Endodermal cell (in vitro differentiated cells): ENCODE results near the gene CES3. TPM values are rescaled to one million over a fixed set of nuclear protein-coding genes. Genes with fewer than 3 reads are reported as not detected.
A peak's percentile ranks its signal among the peaks of the same experiment; 100 is the strongest.

Source experiments
- DNase-seq: peaks from one replicate; pipeline ENCODE4 v3.0.0-alpha.2; 2017
- H3K27ac ChIP-seq: 2 replicates; pipeline ENCODE4 v1.5.1; 2013; ENCODE audit warnings: mild to moderate bottlenecking, low read depth, low read length, moderate library complexity
- H3K27me3 ChIP-seq: 2 replicates; pipeline ENCODE4 v1.6.1; 2013; ENCODE audit warnings: mild to moderate bottlenecking, low read length, moderate library complexity; ENCODE audit not compliant: insufficient read depth, control insufficient read depth, poor library complexity, severe bottlenecking
- H3K36me3 ChIP-seq: 2 replicates; pipeline ENCODE4 v1.7.0; 2013; ENCODE audit warnings: mild to moderate bottlenecking, low read length, moderate library complexity; ENCODE audit not compliant: control insufficient read depth, insufficient read depth
- H3K4me1 ChIP-seq: one replicate; pipeline ENCODE4 v1.7.0; 2013; ENCODE audit warnings: low read length; ENCODE audit not compliant: control insufficient read depth, insufficient read depth
- H3K4me3 ChIP-seq: 2 replicates; pipeline ENCODE4 v1.5.1; 2013; ENCODE audit warnings: mild to moderate bottlenecking, low read length, moderate library complexity
- H3K9ac ChIP-seq: 2 replicates; pipeline ENCODE4 v1.6.1; 2013; ENCODE audit warnings: mild to moderate bottlenecking, low read length, moderate library complexity; ENCODE audit not compliant: poor library complexity, severe bottlenecking; ENCODE audit errors: extremely low read depth
- H3K9me3 ChIP-seq: 2 replicates; pipeline ENCODE4 v1.6.1; 2013; ENCODE audit warnings: mild to moderate bottlenecking, low read length, moderate library complexity; ENCODE audit not compliant: control insufficient read depth
- H3K27ac Mint-ChIP-seq: 2 replicates; pipeline ENCODE4 v1.8.0; 2020; ENCODE audit warnings: mixed read lengths
- H3K27me3 Mint-ChIP-seq: 2 replicates; pipeline ENCODE4 v1.8.0; 2021; ENCODE audit warnings: mild to moderate bottlenecking, mixed read lengths; ENCODE audit not compliant: insufficient read depth
- H3K36me3 Mint-ChIP-seq: 2 replicates; pipeline ENCODE4 v1.8.0; 2020; ENCODE audit warnings: low read depth, mixed read lengths
- H3K4me1 Mint-ChIP-seq: 2 replicates; pipeline ENCODE4 v1.8.0; 2020; ENCODE audit warnings: mixed read lengths
- H3K4me3 Mint-ChIP-seq: 2 replicates; pipeline ENCODE4 v1.8.0; 2020; ENCODE audit warnings: mild to moderate bottlenecking, moderate library complexity, mixed read lengths
- H3K9me3 Mint-ChIP-seq: 2 replicates; pipeline ENCODE4 v1.8.0; 2020; ENCODE audit warnings: mild to moderate bottlenecking, mixed read lengths
- WGBS, 2 experiments: methylation state at CpG; one replicate each; pipeline versions ENCODE4 v1.1.5 to v1.1.7; 2013; ENCODE audit warnings: missing lambda C conversion rate in 2 of 2, mixed read lengths in 1 of 2; ENCODE audit not compliant: insufficient coverage in 1 of 2, insufficient read length in 1 of 2; 5-methylcytosine and 5-hydroxymethylcytosine counted together
- total RNA-seq, 2 donors: library from RNA; stranded (reverse); fragmentation: NEBNext Ultra II Directional in 1 of 2; extraction: Animal tissue kit (Norgen Biotek cat#: 25700) in 1 of 2; gene quantifications; 2 replicates in 1 of 2; 3 replicates in 1 of 2; pipeline ENCODE4 v1.2.1, GENCODE V29; 2021
- TF ChIP-seq, protein P1 (sequence below): fragments of 200-600 bp; sonication (generic); conservative IDR thresholded peaks from 2 replicates; pipeline ENCODE4 v1.5.0; 2021; ENCODE audit warnings: antibody characterized with exemption, mild to moderate bottlenecking

The CES3 gene
- total RNA-seq, 2 donors from 2014 or later = 2.7 to 3.8 TPM

GRCh38 chr16:66931665-66932064 lies 29.4 kb upstream of the CES3 start:
- WGBS, 2 experiments = 98 to 100% methylated on average over 2 of the region's 2 CpGs
- no peak overlapping the region for H3K9ac ChIP-seq
- no peak overlapping the region for H3K27ac Mint-ChIP-seq
- peaks cover 22% of the 10 kb centered on the region for H3K4me1 ChIP-seq
- H3K4me3 Mint-ChIP-seq = no peak overlapping the region
- H3K27me3 ChIP-seq = peaks cover 14% of the 10 kb centered on the region
- no peak overlapping the region for H3K27ac ChIP-seq
- peaks cover 11% of the 10 kb centered on the region for H3K36me3 Mint-ChIP-seq
- peaks cover 16% of the 10 kb centered on the region for H3K36me3 ChIP-seq
- peaks cover 22% of the 10 kb centered on the region for H3K27me3 Mint-ChIP-seq
- H3K9me3 ChIP-seq = no peaks in the 10 kb centered on the region
- TF ChIP-seq, protein P1, sequence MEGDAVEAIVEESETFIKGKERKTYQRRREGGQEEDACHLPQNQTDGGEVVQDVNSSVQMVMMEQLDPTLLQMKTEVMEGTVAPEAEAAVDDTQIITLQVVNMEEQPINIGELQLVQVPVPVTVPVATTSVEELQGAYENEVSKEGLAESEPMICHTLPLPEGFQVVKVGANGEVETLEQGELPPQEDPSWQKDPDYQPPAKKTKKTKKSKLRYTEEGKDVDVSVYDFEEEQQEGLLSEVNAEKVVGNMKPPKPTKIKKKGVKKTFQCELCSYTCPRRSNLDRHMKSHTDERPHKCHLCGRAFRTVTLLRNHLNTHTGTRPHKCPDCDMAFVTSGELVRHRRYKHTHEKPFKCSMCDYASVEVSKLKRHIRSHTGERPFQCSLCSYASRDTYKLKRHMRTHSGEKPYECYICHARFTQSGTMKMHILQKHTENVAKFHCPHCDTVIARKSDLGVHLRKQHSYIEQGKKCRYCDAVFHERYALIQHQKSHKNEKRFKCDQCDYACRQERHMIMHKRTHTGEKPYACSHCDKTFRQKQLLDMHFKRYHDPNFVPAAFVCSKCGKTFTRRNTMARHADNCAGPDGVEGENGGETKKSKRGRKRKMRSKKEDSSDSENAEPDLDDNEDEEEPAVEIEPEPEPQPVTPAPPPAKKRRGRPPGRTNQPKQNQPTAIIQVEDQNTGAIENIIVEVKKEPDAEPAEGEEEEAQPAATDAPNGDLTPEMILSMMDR = no peak
- DNase-seq = no peak
- no peaks in the 10 kb centered on the region for H3K9me3 Mint-ChIP-seq
- H3K4me3 ChIP-seq = no peak overlapping the region
- peaks cover 21% of the 10 kb centered on the region for H3K4me1 Mint-ChIP-seq

DNA sequence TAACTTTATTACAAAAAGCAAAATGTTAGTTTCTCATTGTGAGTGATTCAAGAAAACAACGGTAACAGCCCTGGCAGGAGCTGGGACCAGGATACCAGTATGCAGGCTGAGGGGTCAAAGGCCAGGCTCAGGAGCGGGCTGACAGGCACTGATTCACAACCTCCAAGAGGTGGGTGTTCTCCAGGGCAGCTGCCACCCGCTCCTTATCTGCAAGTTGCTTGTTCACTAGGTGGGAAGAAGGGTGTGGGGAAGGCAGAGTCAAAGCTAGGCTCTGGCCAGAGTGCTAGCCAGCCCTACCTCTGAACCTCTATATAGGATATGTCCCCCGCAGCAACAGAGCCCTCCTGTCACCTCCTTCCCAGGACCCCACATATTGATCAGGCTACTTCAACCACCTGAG lies 29.0 kb upstream of the CES3 start:
- H3K9me3 ChIP-seq = no peaks in the 10 kb centered on the region
- H3K36me3 ChIP-seq = peaks cover 16% of the 10 kb centered on the region
- no peak overlapping the region for H3K9ac ChIP-seq
- Mint-ChIP-seq H3K4me3 (peak overlapping the region; percentile 98), H3K36me3 (peaks cover 11% of the 10 kb centered on the region), H3K27me3 (peaks cover 18% of the 10 kb centered on the region), H3K27ac (no peak overlapping the region), H3K4me1 (peaks cover 21% of the 10 kb centered on the region), H3K9me3 (no peaks in the 10 kb centered on the region)
- WGBS, 2 experiments = 92 to 100% methylated on average over 1 to 4 of the region's 4 CpGs
- H3K4me1 ChIP-seq = peaks cover 22% of the 10 kb centered on the region
- H3K27ac ChIP-seq = no peak overlapping the region
- H3K27me3 ChIP-seq = peaks cover 10% of the 10 kb centered on the region
- TF ChIP-seq, protein P1 = no peak
- H3K4me3 ChIP-seq = no peak overlapping the region
- no peak for DNase-seq

GRCh38 chr16:66933776-66934137 lies 27.3 kb upstream of the CES3 start:
- Mint-ChIP-seq H3K4me3 (peak overlapping the region; percentile 98), H3K27ac (peak overlapping the region; percentile 91), H3K27me3 (peaks cover 8% of the 10 kb centered on the region), H3K9me3 (no peaks in the 10 kb centered on the region), H3K36me3 (peaks cover 19% of the 10 kb centered on the region), H3K4me1 (peaks cover 21% of the 10 kb centered on the region)
- Histone ChIP-seq H3K27me3 (no peaks in the 10 kb centered on the region), H3K36me3 (peaks cover 16% of the 10 kb centered on the region), H3K4me3 (peak overlapping the region; percentile 99), H3K9me3 (no peaks in the 10 kb centered on the region), H3K9ac (peak overlapping the region; percentile 77), H3K27ac (no peak overlapping the region), H3K4me1 (peaks cover 22% of the 10 kb centered on the region)
- DNase-seq = no peak
- TF ChIP-seq, protein P1 = no peak
- WGBS, 2 experiments = 4 to 5% methylated on average over 11 to 12 of the region's 12 CpGs
